PFSK-1 (cell line): ENCODE results near the gene OGFOD3.

Experiments used
- REST ChIP-seq, 2 experiments: IDR thresholded peaks; 2 replicates each; pipeline versions ENCODE4 v1.6.1 to v1.8.0; 2011 to 2012; ENCODE audit warnings: low read depth in 2 of 2, low read length in 2 of 2, control low read depth in 1 of 2, inconsistent platforms in 1 of 2, mild to moderate bottlenecking in 1 of 2, moderate library complexity in 1 of 2; ENCODE audit not compliant: insufficient read depth in 1 of 2
- TAF1 ChIP-seq: IDR thresholded peaks from 2 replicates; pipeline ENCODE4 v1.6.1; 2012; ENCODE audit warnings: low read length, control low read depth, borderline replicate concordance; ENCODE audit not compliant: insufficient read depth

GRCh38 chr17:82365606-82366295 is 52.6 kb downstream of the OGFOD3 start:
- TF ChIP-seq REST (IDR thresholded peaks at IDR 0.05; ENCODE audit: insufficient read depth in 1 of 2, low read depth in 2 of 2, low read length in 2 of 2) = no peak
- TF ChIP-seq TAF1 = no peak
